H9 (cell line): Measurements from ENCODE around the gene SMIM20. TPM values are rescaled to one million over a fixed set of nuclear protein-coding genes. Genes with fewer than 3 reads are reported as not detected.

ENCODE experiments used
- DNase-seq: peaks from one replicate; pipeline ENCODE4 v3.0.0-alpha.2; 2017
- H2AFZ ChIP-seq: one replicate; pipeline ENCODE4 v1.6.1; 2013; ENCODE audit warnings: mild to moderate bottlenecking, low read length, control low read depth, moderate library complexity
- H2AK5ac ChIP-seq: 2 replicates; pipeline ENCODE4 v1.6.1; 2013; ENCODE audit warnings: low read length, control low read depth, mixed read lengths; ENCODE audit not compliant: insufficient read length
- H2BK120ac ChIP-seq: one replicate; pipeline ENCODE4 v1.6.1; 2013; ENCODE audit warnings: low read depth, mild to moderate bottlenecking, low read length, control low read depth, inconsistent platforms; ENCODE audit not compliant: poor library complexity, severe bottlenecking
- H2BK12ac ChIP-seq: 2 replicates; pipeline ENCODE4 v1.6.1; 2013; ENCODE audit warnings: low read length, control low read depth, mixed read lengths, low read depth; ENCODE audit not compliant: insufficient read length
- H2BK15ac ChIP-seq: 2 replicates; pipeline ENCODE4 v1.6.1; 2013; ENCODE audit warnings: low read depth, low read length, control low read depth
- H2BK20ac ChIP-seq: one replicate; pipeline ENCODE4 v1.6.1; 2013; ENCODE audit warnings: low read depth, mild to moderate bottlenecking, low read length, control low read depth, inconsistent platforms; ENCODE audit not compliant: poor library complexity, severe bottlenecking
- H2BK5ac ChIP-seq: 2 replicates; pipeline ENCODE4 v1.6.1; 2013; ENCODE audit warnings: low read length, control low read depth, mixed read lengths; ENCODE audit not compliant: insufficient read length
- H3K14ac ChIP-seq: 2 replicates; pipeline ENCODE4 v1.6.1; 2013; ENCODE audit warnings: low read length, control low read depth; ENCODE audit not compliant: insufficient read depth
- H3K18ac ChIP-seq: 2 replicates; pipeline ENCODE4 v1.6.1; 2013; ENCODE audit warnings: low read depth, mild to moderate bottlenecking, mixed read lengths, low read length, control low read depth; ENCODE audit not compliant: insufficient read length
- H3K23ac ChIP-seq: 2 replicates; pipeline ENCODE4 v1.6.1; 2013; ENCODE audit warnings: low read length, control low read depth, mixed read lengths, low read depth; ENCODE audit not compliant: insufficient read length
- H3K23me2 ChIP-seq: 2 replicates; pipeline ENCODE4 v1.6.1; 2013; ENCODE audit warnings: low read depth, mild to moderate bottlenecking, mixed read lengths, low read length, control low read depth; ENCODE audit not compliant: insufficient read length, poor library complexity, severe bottlenecking
- H3K27ac ChIP-seq: 2 replicates; pipeline ENCODE4 v1.5.1; 2013; ENCODE audit warnings: low read length, control low read depth, mixed read lengths, low read depth; ENCODE audit not compliant: insufficient read length
- H3K27me3 ChIP-seq: 2 replicates; pipeline ENCODE4 v1.6.1; 2013; ENCODE audit warnings: low read length, control low read depth, inconsistent platforms; ENCODE audit not compliant: insufficient read depth
- H3K4ac ChIP-seq: 2 replicates; pipeline ENCODE4 v1.6.1; 2013; ENCODE audit warnings: low read depth, mild to moderate bottlenecking, control low read depth, inconsistent platforms, low read length, moderate library complexity
- H3K4me1 ChIP-seq: 2 replicates; pipeline ENCODE4 v1.6.1; 2013; ENCODE audit warnings: low read length, control low read depth, inconsistent platforms; ENCODE audit not compliant: insufficient read depth
- H3K4me2 ChIP-seq: 2 replicates; pipeline ENCODE4 v1.6.1; 2013; ENCODE audit warnings: low read length, control low read depth, mixed read lengths; ENCODE audit not compliant: insufficient read length, insufficient read depth
- H3K56ac ChIP-seq: 2 replicates; pipeline ENCODE4 v1.6.1; 2013; ENCODE audit warnings: low read depth, mild to moderate bottlenecking, mixed read lengths, low read length, control low read depth; ENCODE audit not compliant: insufficient read length
- H3K79me1 ChIP-seq: 2 replicates; pipeline ENCODE4 v1.6.1; 2013; ENCODE audit warnings: low read depth, mild to moderate bottlenecking, moderate library complexity, low read length, control low read depth, inconsistent platforms; ENCODE audit not compliant: insufficient read depth, poor library complexity, severe bottlenecking
- H3K79me2 ChIP-seq: 2 replicates; pipeline ENCODE4 v1.6.1; 2013; ENCODE audit warnings: low read length, control low read depth, inconsistent platforms; ENCODE audit not compliant: insufficient read depth
- H3K9ac ChIP-seq: 2 replicates; pipeline ENCODE4 v1.6.1; 2013; ENCODE audit warnings: low read length, control low read depth, mixed read lengths; ENCODE audit not compliant: insufficient read length; ENCODE audit errors: extremely low read depth
- H3K9me3 ChIP-seq: one replicate; pipeline ENCODE4 v1.6.1; 2013; ENCODE audit warnings: low read depth, low read length, inconsistent platforms; ENCODE audit not compliant: control insufficient read depth
- H3T11ph ChIP-seq: one replicate; pipeline ENCODE4 v1.6.1; 2013; ENCODE audit warnings: mild to moderate bottlenecking, low read length, control low read depth, inconsistent platforms
- H4K20me1 ChIP-seq: one replicate; pipeline ENCODE4 v1.6.1; 2013; ENCODE audit not compliant: control insufficient read depth, insufficient read length, insufficient read depth
- H4K5ac ChIP-seq: 2 replicates; pipeline ENCODE4 v1.6.1; 2013; ENCODE audit warnings: low read depth, mild to moderate bottlenecking, mixed read lengths, low read length, control low read depth; ENCODE audit not compliant: insufficient read length
- H4K8ac ChIP-seq: replicated peaks from 2 replicates; pipeline ENCODE4 v1.6.1; 2013; ENCODE audit warnings: low read length, control low read depth, mixed read lengths, low read depth; ENCODE audit not compliant: insufficient read length
- H4K91ac ChIP-seq: 2 replicates; pipeline ENCODE4 v1.6.1; 2013; ENCODE audit warnings: low read depth, mild to moderate bottlenecking, moderate library complexity, mixed read lengths, low read length, control low read depth; ENCODE audit not compliant: insufficient read length
- H3K27ac Mint-ChIP-seq, 3 experiments: 2 replicates in 2 of 3; 3 replicates in 1 of 3; pipeline ENCODE4 v1.8.0; 2020 to 2021; ENCODE audit warnings: mixed read lengths in 3 of 3, mild to moderate bottlenecking in 1 of 3, moderate library complexity in 1 of 3
- H3K27me3 Mint-ChIP-seq: 2 replicates; pipeline ENCODE4 v1.8.0; 2021; ENCODE audit warnings: low read depth, mild to moderate bottlenecking, moderate library complexity, mixed read lengths
- H3K36me3 Mint-ChIP-seq, 3 experiments: 2 replicates in 2 of 3; 3 replicates in 1 of 3; pipeline ENCODE4 v1.8.0; 2020 to 2021; ENCODE audit warnings: low read depth in 3 of 3, mixed read lengths in 3 of 3; ENCODE audit not compliant: insufficient read depth in 1 of 3
- H3K4me1 Mint-ChIP-seq, 2 experiments: 2 replicates each; pipeline ENCODE4 v1.8.0; 2020; ENCODE audit warnings: mixed read lengths in 2 of 2
- H3K4me3 Mint-ChIP-seq, 2 experiments: 2 replicates in 1 of 2; 3 replicates in 1 of 2; pipeline ENCODE4 v1.8.0; 2020 to 2021; ENCODE audit warnings: mild to moderate bottlenecking in 2 of 2, mixed read lengths in 2 of 2, moderate library complexity in 1 of 2
- H3K9me3 Mint-ChIP-seq, 2 experiments: 2 replicates in 1 of 2; 3 replicates in 1 of 2; pipeline ENCODE4 v1.8.0; 2020; ENCODE audit warnings: mild to moderate bottlenecking in 2 of 2, mixed read lengths in 2 of 2, moderate library complexity in 1 of 2
- WGBS: extraction: QIAGEN DNeasy Blood & Tissue Kit; methylation state at CpG from one replicate; pipeline ENCODE4 v1.1.7; 2013; ENCODE audit warnings: missing lambda C conversion rate, low lambda C conversion rate, mixed read lengths; ENCODE audit not compliant: insufficient read length; ENCODE audit errors: extremely low coverage; 5-methylcytosine and 5-hydroxymethylcytosine counted together
- total RNA-seq: library from RNA; stranded (reverse); gene quantifications from 2 replicates; pipeline ENCODE4 v1.2.1, GENCODE V29; 2021
- TF ChIP-seq, protein P1 (sequence below): fragments of 200-600 bp; sonication (generic); conservative IDR thresholded peaks from 3 replicates; pipeline ENCODE4 v1.8.0; 2021; ENCODE audit warnings: antibody characterized with exemption, mild to moderate bottlenecking

The SMIM20 gene
- total RNA-seq, 1 experiment from 2014 or later: 40.2 TPM

DNA sequence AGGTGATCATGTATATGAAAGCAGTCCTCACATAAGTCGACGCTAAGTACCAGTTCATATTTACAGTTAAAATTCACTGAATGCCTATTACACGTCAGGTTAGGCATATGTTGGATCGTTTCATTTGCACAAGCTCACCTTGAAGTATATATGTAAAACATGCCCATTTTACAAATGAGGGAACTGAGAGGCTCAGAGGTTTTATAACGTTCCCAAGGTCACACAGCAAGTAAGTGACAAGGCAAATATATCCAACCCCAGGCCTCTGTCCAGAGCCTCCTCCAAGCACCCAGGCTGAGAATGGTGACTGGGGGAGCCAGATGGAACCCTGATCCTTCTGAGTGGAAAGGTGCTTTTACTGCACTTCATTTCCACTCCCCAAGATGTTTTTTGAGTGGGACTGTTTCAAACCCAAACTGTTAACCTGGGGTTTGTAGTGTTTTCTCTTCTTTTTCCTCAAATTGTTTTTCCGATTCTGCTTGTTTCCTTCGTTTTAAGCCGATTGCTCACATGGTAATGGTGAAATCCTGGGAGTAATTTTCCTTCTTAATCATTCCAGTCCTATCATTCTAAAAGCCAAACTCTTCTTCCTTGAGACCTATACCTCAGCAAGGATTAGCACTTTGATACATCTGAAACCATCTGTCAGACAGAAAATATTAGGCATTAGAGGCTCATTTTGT is 791 bp downstream of the SMIM20 start:
- no peak overlapping the region for H3K4ac ChIP-seq
- no peaks in the 10 kb centered on the region for H3K4me1 ChIP-seq
- H3K23me2 ChIP-seq: peaks cover 9% of the 10 kb centered on the region
- H4K8ac ChIP-seq: no peak overlapping the region
- H3K79me2 ChIP-seq: no peaks in the 10 kb centered on the region; the same call in 1 of the 2 replicates
- no peak overlapping the region for H2BK12ac ChIP-seq
- H3K27me3 Mint-ChIP-seq: peaks cover 26% of the 10 kb centered on the region
- H3K9me3 ChIP-seq: no peaks in the 10 kb centered on the region
- peak overlapping the region; percentile 43 for H3K18ac ChIP-seq
- H2AK5ac ChIP-seq: no peak overlapping the region
- DNase-seq: no peak
- peak overlapping the region; percentile 9 for H4K5ac ChIP-seq
- H2BK120ac ChIP-seq: no peak overlapping the region
- H3K14ac ChIP-seq: peak overlapping the region; percentile 75; the same call in 1 of the 2 replicates
- no peaks in the 10 kb centered on the region; a peak in 1 of 5 replicates for H3K9me3 Mint-ChIP-seq
- H3K27ac Mint-ChIP-seq: peak overlapping the region; percentile 95 to 100 (median 99); a peak in 6 of 7 replicates
- H3K27me3 ChIP-seq: no peaks in the 10 kb centered on the region; the same call in 1 of the 2 replicates
- peak overlapping the region; percentile 97 for H3K4me2 ChIP-seq
- no peaks in the 10 kb centered on the region for H4K20me1 ChIP-seq
- no peak overlapping the region for H2BK15ac ChIP-seq
- peak overlapping the region; percentile 90 for H3K27ac ChIP-seq
- H3K79me1 ChIP-seq: no peaks in the 10 kb centered on the region
- peaks cover 2 to 17% (median 4%) of the 10 kb centered on the region in 3 experiments; a peak in 6 of 7 replicates for H3K36me3 Mint-ChIP-seq
- no peak overlapping the region for H3T11ph ChIP-seq
- peaks cover 16 to 18% of the 10 kb centered on the region in 2 experiments for H3K4me1 Mint-ChIP-seq
- H3K23ac ChIP-seq: no peak overlapping the region
- no peak overlapping the region for H4K91ac ChIP-seq
- H2AFZ ChIP-seq: no peak overlapping the region
- H2BK20ac ChIP-seq: no peak overlapping the region
- WGBS: no CpG with 5 or more reads among the region's 8 CpGs
- H3K9ac ChIP-seq: peak overlapping the region; percentile 68
- peak overlapping the region; percentile 4 for H3K56ac ChIP-seq
- peak overlapping the region; percentile 3 for H2BK5ac ChIP-seq
- H3K4me3 Mint-ChIP-seq: peak overlapping the region; percentile 85 to 98
- TF ChIP-seq, protein P1, sequence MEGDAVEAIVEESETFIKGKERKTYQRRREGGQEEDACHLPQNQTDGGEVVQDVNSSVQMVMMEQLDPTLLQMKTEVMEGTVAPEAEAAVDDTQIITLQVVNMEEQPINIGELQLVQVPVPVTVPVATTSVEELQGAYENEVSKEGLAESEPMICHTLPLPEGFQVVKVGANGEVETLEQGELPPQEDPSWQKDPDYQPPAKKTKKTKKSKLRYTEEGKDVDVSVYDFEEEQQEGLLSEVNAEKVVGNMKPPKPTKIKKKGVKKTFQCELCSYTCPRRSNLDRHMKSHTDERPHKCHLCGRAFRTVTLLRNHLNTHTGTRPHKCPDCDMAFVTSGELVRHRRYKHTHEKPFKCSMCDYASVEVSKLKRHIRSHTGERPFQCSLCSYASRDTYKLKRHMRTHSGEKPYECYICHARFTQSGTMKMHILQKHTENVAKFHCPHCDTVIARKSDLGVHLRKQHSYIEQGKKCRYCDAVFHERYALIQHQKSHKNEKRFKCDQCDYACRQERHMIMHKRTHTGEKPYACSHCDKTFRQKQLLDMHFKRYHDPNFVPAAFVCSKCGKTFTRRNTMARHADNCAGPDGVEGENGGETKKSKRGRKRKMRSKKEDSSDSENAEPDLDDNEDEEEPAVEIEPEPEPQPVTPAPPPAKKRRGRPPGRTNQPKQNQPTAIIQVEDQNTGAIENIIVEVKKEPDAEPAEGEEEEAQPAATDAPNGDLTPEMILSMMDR: no peak
